HG03469 (cell line): ENCODE results near the gene MLPH.

Experiments used
- ATAC-seq: cut with Tn5 transposase; IDR thresholded peaks from one replicate; pipeline ENCODE4 v1.9.1; 2021; ENCODE audit warnings: mild to moderate bottlenecking, moderate library complexity, moderate number of reproducible peaks; ENCODE audit not compliant: unreplicated experiment

MLPH gene

DNA sequence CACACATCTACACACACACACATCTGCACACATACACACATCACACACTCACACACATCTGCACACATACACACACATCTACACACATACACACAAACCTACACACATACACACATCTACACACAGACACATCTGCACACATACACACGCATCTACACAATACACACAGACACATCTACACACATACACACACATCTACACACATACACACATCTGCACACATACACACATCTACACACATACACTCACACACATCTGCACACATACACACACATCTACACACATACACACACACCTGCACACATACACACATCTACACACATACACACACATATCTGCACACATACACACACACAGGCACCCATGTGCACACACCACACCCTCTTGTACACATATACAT, 78.9 kb downstream of the MLPH start:
- no peak for ATAC-seq

DNA sequence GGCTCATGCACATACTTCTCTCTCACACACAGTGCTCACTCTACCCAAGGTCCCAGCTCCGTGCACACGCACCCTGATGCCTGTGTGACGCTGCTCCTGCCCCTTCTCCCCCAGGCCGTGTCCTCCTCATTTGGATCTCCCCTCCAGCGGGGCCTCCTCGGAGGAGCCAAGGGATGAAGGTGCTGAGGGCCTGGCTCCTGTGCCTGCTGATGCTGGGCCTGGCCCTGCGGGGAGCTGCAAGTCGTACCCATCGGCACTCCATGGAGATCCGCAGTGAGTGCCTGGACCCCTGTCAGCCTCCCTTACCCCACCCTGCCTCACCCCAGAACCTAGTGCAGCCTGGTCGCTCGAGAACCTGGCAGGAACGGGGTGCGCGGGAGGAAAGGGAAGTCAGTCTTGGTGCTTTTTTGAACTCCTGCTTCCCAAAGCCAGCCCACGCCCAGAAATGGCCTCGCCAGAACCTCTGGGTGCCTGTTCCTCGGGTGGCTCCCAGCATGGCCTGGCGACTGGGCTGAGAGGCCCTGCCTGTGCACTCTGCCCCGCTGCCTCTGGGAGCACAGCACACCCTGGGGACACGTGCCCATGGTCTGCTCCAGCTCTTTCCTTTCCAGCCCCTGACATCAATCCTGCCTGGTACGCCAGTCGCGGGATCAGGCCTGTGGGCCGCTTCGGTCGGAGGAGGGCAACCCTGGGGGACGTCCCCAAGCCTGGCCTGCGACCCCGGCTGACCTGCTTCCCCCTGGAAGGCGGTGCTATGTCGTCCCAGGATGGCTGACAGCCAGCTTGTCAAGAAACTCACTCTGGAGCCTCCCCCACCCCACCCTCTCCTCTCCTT, 79.6 kb downstream of the MLPH start, which contains the start of gene PRLH:
TSS of gene PRLH (plus strand) at position 174 of the 835 bp plus-strand sequence. CDS start at position 174, 0 bp downstream.
- no peak for ATAC-seq

DNA sequence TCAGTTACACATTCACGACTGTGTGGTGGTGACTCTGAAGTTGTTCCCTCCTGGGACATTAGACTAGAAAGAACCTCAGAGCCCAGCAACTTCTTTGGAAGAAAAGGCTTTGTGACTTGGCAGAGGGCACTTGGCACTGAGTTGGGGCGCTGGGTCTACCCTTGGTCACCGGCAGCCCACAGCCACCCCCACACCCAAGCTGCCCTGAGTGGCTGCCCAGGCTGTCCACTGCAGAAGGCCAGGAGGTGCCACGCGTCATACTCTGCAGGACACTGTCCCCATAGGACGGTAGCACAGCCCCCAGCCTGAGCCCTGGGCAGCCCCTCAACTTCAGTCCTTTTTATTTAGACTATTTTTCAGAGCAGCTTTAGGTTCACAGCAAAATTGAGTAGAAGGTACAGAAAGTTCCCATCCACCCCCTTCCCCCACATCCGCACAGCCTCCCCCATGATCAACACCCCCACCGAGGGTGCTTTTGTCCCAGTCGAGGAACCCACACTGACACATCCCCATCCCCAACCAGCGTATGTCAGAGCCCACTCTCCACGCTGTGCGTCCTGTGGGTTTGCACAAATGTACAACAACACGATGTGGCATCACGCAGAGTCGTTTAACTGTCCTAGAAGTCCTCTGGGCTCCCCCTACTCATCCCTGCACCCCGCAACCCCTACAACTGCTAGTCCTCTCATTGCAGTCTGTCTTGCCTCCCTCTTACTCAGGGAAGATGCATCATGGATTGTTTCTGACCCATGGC, 80.4 kb downstream of the MLPH start:
- no peak for ATAC-seq

DNA sequence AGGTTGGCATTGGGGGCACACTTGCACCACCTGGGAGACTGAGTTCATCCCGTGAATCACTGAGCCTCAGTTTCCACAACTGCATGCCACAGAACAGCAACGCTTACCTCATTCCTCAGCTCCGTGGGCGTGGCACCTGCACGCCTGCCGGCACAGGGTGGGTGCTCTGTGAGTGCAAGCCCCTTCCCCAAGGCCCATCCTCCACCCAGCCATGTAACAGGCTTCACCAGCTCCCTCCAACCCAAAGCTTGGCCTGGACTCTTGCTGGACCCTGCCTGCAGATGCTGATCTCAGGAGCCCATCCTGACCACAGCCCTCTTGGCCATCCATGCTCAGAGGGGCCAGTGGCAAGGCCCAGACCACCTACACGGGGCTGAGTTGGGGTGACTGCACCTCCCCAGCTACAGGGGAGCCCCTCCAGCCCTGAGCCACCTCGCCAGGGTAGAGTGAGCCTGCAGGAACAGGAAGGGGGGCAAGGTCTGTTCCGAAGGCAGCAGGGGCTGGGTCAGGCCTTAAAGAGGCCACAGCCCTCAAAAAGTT, 81.1 kb downstream of the MLPH start:
- ATAC-seq: no peak

DNA sequence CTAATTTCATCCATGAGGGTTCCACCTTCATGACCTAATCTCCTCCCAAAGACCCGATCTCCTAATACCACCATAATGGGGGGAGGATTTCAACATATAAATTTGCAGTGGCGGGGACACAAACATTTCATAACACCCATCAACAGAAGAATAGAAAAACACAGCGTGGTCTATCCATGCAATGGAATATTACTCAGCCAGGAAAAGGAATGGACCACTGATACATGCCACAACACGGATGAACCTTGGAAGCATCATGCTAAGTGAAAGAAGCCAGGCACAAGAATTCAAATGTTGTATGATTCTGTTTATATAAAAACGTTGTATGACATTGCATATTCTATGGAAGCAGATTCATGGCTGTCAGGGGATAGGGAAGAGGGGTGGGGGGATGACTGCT, 82.0 kb downstream of the MLPH start:
- no peak for ATAC-seq

DNA sequence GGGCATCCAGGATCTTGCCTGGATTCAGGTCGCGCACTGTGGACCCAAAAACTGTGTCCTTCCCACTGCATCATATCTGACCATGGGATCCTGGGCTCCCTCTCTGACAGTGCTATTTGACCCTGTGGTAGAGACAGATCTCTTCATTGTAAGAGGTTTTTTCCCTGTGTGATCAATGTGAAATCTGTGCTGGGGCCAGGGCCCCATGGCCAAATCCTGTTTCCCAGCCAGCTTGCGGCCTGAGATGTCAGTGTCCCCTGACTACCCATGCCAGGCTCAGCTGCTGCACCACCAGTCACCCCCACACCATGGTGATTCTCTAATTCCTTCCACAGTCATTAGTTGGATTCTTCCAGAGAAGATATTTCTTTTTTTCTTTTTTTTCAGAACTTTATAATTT, 82.8 kb downstream of the MLPH start:
- no peak for ATAC-seq

DNA sequence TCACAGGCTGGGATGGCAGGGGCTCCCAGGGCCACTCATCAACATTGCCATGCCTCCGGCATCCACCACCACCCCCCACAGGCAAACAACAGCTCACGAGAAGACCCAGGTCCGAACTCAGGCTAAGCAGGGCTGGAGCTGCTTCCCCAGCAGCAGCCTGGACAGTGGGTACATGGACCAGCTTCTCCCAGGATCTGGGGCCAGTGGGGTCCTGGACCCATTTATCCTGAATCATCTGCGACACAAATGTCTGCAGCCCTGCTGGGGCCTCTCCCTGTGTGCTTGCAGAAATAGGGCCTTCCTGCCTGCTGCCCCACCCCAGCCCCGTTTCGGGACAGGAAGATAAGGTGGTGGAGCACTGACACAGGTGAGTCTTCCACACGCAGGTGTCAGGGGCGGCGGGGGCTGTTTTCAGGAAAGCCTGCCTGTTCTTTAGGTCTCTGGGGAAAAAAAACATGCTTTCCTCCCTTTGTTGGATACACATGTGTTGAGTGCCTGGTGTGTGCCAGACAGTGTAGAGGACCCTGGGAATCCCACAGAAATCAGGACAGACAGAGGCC, 83.8 kb downstream of the MLPH start:
- no peak for ATAC-seq

DNA sequence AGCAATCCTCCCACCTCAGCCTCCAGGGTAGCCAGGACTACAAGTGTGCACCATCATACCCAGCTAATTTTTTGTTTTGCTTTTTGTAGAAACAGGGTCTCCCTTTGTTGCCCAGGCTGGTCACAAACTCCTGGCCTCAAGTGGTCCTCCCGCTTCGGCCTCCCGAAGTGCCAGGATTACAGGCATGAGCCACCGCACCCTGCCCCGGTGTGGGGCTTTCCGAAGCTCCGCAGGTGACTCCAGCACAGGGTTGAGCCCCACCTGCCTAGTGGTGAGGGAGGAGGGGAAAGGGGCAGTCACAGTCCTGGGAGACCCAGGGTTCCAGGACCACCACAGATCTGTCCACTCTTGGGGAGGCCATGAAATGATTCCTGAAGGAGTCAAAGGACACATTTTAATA, 84.5 kb downstream of the MLPH start:
- ATAC-seq: no peak

DNA sequence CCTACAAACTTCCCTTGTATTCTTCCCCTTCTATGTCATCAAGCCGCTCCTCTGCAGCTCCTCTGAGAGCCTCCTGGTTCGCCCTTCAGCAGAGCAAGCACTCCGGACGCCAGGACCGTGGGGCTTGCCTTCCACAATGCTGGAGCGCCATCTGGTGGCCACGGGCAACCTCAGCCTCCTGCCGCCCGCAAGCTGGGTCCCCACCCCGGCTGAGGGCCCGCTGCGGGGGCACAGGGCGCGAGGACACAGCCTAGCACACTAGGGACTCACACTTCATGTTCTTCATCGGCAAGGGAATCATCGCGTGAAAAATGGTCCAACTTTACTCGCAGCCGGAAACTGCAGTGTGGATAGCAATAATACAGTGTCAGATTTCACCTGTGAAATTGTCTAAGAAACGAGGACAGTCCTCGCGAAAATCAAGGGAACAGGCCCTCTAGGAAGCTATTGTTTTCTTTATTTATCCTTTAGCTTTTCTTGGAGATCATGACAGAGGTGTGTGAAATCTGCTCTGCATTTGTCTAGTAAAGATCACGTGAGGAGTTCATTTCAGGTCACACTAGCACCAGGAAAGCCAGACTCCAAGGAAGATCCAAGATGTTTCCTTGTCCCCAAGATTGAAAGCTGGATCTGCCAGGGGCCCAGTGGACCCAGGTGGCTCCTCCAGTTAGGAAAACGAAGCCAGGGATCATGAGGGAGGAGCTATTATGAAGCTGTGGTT, 85.1 kb downstream of the MLPH start:
- ATAC-seq: no peak

DNA sequence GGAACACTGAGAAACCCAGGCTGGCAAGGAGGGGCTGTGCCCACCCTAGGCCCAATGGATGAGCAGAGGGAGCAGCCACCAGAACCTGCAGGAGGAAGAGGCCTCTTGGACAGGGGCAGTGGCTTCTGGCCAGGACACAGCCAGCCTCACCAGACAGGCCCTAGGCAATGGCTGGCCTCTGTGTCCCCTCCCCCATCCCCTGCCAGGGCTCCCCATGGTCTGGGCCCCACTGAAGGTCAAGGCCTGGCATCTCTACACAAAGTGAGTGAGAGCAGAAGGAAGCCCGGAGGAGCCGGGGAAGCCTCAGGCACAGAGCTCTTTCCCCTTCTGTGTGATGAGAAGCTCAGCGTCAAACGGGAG, 85.7 kb downstream of the MLPH start:
- no peak for ATAC-seq

DNA sequence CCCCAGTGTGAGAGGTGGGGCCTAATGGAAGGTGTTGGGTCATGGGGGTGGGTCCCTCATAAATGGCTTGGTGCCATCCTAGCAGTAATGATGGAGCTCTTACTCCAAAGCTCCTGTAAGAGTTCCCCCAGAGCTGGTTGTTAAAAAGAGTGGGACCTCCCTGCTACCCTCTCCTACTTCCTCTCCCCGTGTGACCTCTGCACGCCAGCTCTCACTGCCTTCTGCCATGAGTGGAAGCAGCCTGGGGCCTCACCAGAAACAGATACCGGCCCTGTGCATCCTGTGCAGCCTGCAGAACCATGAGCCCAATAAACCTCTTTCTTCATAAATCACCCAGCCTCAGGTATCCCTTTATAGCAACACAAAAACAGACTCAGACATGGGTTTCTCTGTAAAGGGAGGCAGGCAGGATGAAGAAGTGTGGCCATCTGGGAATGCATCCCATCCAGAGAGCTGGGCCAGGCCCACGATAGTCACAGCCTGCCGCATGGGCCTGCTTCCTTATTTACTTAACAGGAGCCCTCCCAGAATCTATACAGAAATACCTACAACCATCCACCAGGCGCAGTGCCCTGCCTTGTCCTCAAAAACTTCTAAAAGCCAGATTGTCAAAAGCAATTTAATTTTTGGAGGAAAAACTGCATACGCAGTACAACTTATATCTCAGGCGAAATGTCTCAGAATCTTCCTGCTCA, 86.8 kb downstream of the MLPH start:
- ATAC-seq: no peak

DNA sequence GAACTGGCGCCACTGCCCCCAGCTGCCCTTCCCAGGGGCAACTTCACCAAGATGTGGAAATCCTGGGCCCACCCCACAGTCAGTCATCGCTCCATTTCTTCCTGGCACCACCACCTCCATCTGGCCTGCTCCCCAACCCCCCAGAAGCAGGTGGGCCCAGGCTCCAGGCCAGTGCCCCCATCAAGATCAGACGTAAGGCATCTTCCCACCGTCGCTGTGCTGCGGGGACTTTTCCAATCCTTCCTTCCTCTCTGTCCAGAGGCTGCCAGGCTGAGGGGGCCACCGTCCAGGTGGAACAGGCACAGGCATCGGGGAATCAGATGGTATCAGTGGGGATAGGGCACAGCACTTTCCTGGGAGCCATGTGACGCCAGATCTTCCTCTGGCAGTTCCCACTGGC, 87.4 kb downstream of the MLPH start:
- no peak for ATAC-seq

DNA sequence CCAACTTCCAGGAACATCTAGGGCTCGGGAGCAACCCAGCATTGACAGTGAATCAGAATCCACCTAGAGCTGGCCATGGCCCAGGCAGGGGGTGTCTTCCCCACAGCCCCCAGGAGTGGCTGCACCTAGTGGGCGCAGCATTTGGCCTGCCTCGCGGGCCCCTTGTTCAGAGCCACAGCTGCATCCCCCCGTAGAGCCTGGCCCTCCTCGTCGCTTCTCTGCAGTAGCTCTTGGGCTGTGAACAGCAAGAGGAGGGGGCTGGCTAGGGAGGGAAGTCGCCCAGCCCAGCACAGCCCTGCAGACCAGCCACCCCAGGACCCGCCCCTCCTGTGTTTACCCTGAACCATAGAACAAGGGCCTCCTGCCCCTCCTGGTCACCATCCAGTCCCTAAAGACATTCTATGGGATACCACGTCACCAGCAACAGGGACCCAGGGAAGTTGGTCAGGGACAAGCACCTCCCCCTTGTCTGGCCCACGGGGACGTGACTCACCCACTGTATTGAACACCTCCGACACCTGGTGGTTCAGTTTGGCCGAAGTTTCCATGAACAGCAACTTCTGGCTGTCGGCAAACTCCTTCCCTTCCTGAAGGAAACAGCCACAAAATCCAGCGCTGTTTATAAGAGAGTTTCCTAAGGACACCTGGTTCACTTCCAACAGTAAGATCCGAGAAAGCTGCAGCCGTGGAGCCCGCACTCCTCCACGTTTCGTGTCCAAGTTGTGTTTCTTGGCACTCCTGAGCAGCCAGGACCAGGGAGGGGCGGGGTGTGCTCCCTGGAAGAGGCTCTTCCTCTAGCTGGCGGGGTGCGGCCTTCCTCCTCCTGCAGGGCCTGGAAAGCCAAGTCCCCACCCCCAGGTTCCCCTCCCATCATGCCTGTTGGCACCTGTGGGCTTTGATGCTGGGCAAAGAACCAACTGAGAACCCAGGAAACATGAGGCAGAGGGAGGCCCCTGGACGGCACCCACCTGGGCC, 88.1 kb downstream of the MLPH start:
- no peak for ATAC-seq

DNA sequence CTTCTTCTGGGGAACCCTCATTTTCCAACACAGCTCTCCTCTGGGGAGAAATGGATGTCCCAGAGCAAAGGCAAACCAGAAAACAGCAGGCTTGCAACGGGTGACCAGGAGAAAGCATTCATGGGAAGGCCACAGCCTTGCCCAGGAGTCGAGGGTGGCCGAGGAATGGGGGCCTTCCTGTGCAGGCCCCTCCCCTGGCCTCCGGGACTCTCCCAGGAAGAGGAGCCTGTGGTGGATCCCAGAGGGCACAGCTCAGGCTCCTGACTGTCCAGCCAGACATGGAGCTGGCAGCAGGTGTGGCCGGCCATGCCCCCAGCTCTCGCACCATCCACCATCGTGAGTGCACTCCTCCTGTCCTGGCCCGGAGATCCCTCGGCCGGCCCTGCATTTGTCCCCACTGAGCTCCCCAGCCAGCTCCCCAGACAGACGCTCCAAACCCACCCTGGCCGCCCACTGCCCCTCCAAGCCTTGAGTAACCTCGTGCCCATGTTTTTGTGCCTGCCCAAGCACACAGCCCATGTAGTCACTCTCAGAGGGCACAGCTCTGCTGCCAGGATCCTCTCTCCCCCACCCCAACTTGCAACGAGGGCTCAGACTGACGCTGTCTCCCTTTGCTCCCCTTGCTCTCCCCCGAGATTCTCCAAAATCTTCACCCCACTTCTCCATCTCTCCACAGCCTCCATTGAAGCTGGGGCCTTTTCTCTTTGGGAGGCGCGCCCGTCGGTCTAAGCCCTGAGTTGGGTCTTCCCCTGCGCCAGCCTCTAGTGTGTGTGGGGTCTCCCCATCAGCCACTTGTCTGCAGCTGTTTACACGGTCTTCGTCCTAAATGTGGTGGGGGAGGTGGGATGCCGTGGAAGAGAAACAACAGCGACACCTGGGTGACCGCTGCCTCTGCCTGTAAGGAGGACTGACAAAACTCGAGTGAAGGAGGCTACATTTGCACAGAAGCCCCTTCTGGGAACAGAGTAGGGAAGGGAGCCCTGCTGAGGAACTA, 89.1 kb downstream of the MLPH start:
- ATAC-seq: no peak

DNA sequence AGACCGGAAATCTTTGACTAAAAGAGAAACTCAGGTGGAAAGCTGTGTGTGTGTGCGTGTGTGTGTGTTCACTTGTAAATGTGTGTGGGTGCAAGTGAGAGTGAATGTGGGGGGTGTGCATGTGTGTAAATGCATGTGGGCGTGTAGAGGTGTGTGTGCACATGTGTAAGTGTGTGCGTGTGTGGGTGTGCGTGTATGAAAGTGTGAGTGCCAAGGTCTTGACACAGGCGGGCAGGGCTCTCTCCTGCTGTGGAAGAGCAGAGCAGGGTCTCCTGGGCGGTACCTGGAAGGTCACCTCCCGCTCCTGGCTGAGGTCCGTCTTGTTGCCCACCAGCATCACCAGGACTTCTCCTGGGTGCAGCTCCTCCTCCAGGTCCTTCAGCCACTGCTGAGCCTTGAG, 89.9 kb downstream of the MLPH start:
- ATAC-seq: no peak

DNA sequence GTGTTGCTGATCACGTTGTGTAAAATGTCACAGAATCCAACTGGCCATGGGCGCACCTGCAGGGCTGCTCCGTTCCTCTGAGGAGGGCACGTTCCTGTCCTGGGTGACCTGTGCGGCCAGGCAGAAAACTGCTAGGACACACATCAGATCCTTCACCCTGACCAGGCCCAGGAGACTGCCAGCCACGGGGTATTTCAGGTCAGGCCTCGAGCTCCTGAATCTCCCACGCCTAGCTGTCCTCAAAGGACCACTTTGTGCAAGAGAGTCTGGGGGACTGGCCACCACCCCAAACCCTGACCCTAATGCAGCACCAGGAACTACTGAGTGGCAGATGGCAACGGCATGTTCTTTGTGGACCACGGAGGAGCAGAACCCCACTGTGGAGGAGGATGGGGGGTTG, 90.4 kb downstream of the MLPH start:
- ATAC-seq: no peak

DNA sequence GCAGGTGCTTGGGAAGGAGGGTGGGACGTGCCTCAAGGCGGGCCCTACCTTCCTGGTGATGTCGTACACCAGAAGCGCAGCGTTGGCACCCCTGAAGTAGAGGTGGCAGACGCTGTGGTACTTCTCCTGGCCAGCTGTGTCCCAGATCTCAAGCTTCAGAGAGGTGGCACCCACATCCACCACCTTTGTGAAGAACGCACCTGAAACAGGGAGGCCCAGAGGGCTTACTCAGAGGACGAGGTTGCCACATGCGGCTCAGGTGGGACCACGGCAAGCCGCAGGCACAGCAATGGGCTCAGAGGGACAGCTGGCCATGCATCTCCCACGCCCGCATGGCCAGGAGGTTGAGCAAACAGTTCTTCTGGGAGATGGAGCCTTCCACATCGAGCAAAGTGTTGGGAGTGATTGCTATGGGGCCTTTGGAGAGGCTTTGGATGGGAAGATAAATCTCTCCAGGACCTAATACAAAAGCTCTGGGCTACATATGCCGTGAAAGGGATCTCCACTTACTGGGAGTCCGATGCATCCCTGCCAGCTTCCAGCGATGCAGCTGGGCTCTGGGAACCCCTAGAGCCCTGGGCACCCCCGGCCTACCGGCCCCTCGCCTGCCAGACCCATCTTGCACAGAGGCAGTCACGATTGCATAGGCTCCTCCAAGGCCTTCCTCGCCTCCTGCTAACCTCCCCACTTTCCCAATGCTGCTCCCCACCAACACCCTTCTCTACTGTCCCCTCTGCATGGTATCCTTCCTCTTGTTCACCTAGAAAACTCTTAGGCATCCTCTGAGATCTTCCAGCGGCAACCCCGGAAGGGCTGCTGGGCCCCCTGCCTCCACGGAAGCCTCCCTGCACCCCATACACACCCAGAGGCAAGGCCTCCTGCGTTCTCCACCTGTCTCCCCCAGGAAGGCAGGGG, 91.2 kb downstream of the MLPH start:
- no peak for ATAC-seq
